Choroid plexus epithelial cell (primary cell): ENCODE data around the gene ZSWIM7.

Source experiments
- DNase-seq: peaks from one replicate; pipeline ENCODE4 v3.0.0-alpha.2; 2010; ENCODE audit warnings: low read depth
- H3K4me3 ChIP-seq: 2 replicates; pipeline ENCODE4 v1.5.1; 2011; ENCODE audit warnings: low read depth, mild to moderate bottlenecking, control low read depth, low read length, moderate library complexity
- CTCF ChIP-seq: conservative IDR thresholded peaks from 2 replicates; pipeline ENCODE4 v1.5.1; 2011; ENCODE audit warnings: low read depth, mild to moderate bottlenecking, control low read depth, inconsistent platforms, low read length, moderate library complexity

ZSWIM7 gene

DNA sequence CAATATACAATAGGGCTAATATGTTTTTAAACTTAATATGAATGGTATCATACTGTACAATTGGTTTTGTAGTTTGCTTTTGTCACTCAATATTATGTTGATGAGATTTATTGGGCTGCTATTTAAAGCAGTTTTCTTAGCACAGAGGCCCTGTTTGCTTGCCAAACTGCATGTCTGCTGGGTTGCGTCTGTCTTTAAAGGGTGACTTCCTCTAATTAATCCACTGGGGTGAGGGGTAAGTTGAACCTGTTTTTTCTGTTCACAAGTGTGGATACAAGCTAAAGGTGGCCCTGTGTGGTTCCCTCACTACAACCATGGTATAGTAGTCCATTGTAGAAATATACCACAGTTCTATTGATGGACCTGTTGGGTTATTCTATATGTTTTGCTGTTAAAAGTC lies 19.8 kb upstream of the ZSWIM7 start:
- H3K4me3 ChIP-seq, result no peak overlapping the region
- DNase-seq, result no peak
- TF ChIP-seq CTCF, result no peak

- H3K4me3 ChIP-seq, result no peak overlapping the region
- DNase-seq, result peak; percentile 81
- peak; percentile 69 for TF ChIP-seq CTCF
Measured at GRCh38 chr17:16013943-16014407, 14.5 kb upstream of the ZSWIM7 start.

GRCh38 chr17:16007439-16007838 lies 7.9 kb upstream of the ZSWIM7 start:
- no peak overlapping the region for H3K4me3 ChIP-seq
- no peak for DNase-seq
- TF ChIP-seq CTCF, result no peak

GRCh38 chr17:16005636-16006035 lies 6.1 kb upstream of the ZSWIM7 start:
- no peak for TF ChIP-seq CTCF
- no peak overlapping the region for H3K4me3 ChIP-seq
- DNase-seq, result no peak

GRCh38 chr17:16003841-16004240 lies 4.3 kb upstream of the ZSWIM7 start:
- DNase-seq, result no peak
- no peak overlapping the region for H3K4me3 ChIP-seq
- TF ChIP-seq CTCF, result no peak

DNA sequence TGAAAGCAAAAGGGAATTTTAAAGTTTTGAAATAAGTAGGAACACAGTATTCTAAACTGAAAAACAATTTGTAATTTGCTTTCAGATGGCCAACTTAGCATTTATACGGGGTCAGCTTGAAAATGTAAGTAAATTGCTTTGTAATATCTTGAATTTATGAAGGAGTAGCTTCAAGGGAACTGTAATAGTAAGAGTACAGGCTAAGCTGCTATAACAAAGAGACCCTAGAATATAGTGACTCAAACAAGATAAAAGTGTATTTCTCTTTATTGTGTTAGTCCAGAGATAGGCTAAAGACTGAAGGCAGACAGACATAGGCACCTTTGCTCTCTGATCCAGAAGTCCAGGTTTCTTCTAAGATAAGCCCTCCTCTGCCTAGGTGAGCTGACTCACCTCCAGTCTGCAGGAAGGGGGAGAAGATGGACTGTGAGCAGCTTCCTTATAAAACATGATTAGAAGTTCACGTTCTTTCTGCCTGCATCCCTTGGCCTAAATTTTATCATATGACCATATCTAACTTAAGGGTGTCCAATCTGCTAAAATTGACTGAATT lies 3.3 kb upstream of the ZSWIM7 start:
- TF ChIP-seq CTCF, result no peak
- no peak overlapping the region for H3K4me3 ChIP-seq
- DNase-seq, result no peak

DNA sequence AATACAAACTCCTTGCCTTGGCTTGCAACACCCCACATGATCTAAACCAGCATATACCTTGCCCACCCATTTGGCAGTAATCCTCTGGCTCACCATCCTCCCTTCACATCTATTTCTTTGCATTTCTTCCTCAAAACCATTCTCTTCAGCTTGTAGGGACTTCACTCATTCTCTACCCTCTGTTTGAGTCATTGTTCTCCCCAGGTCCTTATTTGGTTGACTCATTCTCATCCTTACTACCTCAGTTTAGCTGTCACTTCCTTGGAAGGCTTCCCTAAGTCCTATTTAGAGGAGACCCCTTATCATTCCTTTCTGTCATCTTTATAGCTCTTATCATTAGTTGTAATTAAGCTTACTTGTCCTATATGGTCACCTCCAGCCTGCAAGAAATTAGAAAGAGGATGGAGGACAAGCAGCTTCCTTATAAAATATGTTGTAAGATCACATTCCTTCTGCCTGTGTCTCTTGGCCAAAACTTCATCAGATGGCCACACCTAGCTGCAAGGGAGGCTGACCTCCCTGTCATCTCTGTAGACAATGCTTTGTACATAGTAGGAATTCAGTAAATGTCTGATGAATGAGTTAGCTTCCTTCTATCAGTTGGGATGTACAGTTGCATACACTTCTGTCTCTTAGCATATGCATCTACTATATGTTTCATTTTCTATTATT lies 1.9 kb upstream of the ZSWIM7 start:
- no peak overlapping the region for H3K4me3 ChIP-seq
- DNase-seq, result peak; percentile 25
- no peak for TF ChIP-seq CTCF
